GF-D8 (cell line): ENCODE data around the gene USP48.
A peak's percentile ranks its signal among the peaks of the same experiment; 100 is the strongest.
"Not testable (repeated sequence)": the region's sequence is repeated elsewhere in the genome, so short reads cannot be mapped to it uniquely, and the experiment has no call there.

ENCODE experiments used
- DNase-seq: peaks from one replicate; lab custom pipeline; 2025; lab: John Stamatoyannopoulos, UW

Gene USP48

DNA sequence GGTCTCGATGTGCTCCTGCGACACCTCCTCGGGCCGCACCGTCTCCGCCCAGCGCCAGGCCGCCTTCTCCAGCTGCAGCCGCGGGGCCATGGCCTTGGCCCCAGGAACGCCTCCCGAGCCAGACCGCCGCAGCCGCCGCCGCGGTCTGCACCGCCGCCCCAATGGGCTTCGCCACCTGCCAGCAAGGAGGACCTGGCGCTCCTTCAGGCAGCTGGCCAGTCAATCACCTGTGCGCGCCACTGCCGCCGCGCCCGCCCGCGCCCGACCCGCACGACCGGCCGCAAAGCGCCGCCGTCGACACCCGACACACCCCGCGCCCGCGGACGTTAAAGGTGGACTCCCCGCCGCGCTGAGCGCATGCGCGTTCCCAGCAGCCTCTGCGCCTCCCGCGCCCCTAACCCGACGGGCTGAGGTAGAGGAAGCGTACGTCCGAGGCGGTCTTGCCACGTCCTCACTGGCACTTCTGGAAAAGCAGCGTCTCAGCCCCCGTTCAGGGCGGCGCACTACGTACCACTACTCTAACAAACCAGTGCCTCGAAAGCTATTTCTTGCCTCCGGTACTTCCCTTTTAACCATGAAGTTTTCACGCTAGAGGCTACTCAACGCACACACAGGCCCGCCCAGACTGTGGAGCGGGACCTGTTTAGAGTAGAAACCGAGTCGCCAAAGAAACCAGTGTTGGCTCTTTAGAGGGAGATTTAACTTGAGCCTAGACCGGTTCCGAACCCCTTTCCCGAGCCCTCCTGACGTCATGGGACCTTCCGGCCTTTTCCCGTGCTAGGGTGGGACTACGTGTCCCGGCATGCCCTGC, at the start of gene USP48:
TSS of gene USP48 (minus strand) at position 282 of the 811 bp plus-strand sequence. CDS start at position 90, 192 bp downstream.
- DNase-seq: peak; percentile 87

GRCh38 chr1:21831454-21831970, 48.6 kb upstream of the USP48 start:
- DNase-seq: no peak

- DNase-seq: no peak
Observed at GRCh38 chr1:21830792-21831453, 48.0 kb upstream of the USP48 start.

DNA sequence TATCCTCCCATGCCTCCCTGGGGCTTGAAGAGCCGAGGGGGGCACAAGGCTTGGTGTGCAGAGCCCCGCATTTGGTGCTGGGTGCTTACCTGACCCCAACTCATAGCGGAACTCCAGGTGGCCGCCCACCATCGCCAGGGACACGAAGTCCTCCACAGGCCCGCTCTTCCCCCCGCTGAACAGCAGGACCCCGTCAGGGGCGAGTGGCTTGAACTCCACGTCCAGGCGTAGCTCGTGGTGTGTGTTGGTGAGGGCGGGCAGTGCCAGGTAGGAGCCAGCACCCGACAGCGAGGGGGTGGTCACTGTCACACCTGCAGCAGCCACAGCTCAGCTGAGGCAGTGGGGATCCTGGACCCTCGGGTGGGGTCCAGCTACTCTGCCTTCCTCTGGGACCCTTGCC, 46.3 kb upstream of the USP48 start:
- DNase-seq: no peak

DNA sequence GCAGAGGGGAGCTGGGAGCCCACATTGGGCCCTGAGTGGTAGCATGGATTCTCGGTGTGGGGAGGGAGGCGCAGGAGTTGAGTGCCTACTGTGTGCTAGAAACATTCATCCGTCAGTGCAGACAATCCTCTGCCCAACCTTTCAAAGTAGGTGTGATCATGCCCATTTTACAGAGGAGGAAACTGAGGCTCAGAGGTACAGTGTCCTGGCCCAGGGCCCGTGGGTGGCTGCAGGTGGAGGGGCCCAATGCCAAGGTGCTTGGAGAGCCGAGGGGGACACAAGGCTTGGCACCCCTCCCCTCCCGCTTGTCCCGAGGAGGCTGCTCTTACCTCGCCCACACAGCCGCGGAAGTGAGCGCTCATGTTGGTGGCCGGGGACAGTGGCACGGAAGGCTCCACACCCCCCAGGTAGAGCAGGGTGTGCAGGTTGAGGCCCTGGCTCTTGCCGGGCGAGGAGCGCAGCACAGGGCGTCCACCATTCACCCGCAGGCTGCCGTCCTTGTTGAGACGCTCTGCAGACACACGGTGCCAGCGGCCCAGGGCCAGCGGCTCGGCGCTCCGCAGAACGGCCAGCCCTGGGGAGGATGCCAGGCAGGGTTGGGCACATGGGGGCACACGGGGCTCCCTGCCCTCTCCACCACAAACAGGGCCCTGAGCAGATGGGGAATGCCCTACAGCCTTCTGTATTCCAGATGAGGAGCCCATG, 45.7 kb upstream of the USP48 start:
- no peak for DNase-seq

- DNase-seq: no peak
Observed at GRCh38 chr1:21828075-21828474, 45.1 kb upstream of the USP48 start.

GRCh38 chr1:21827141-21827679, 44.3 kb upstream of the USP48 start:
- DNase-seq: no peak

DNA sequence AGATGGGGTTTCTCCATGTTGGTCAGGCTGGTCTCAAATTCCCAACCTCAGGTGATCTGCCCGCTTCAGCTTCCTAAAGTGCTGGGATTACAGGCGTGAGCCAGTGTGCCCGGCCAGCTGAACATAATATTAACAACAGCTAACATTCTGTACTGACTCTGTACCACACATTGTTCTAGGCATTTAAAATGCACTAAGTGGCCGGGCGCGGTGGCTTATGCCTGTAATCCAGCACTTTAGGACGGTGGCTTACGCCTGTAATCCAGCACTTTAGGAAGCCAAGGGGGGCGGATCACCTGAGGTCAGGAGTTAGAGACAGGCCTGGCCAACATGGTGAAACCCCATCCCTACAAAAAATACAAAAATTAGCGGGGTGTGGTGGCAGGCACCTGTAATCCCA, 43.7 kb upstream of the USP48 start:
- DNase-seq: not testable (repeated sequence)

DNA sequence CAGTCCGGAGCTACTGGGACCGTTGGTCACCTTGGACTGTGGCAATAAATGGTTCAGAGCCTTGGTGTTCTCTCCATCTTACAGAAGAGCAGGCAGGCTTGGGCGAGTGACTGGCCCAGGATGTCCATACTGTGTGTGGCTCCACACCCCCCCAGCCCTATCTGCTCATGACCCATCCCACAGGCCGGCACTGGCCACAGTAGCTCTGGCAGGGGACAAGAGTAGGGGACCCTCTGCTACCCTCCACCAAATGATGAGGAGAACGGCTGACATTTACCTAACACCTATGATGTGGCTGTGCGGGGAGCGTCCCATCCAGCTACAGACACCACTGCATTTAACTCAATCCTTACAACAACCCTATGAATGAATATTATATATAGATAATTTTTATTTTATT, 42.4 kb upstream of the USP48 start:
- DNase-seq: no peak

GRCh38 chr1:21824926-21825325, 42.0 kb upstream of the USP48 start:
- no peak for DNase-seq

GRCh38 chr1:21823980-21824702, 41.2 kb upstream of the USP48 start:
- DNase-seq: no peak

GRCh38 chr1:21823206-21823979, 40.4 kb upstream of the USP48 start:
- no peak for DNase-seq

GRCh38 chr1:21822349-21822748, 39.4 kb upstream of the USP48 start:
- DNase-seq: no peak

GRCh38 chr1:21821385-21822019, 38.6 kb upstream of the USP48 start:
- DNase-seq: no peak

- no peak for DNase-seq
Observed at GRCh38 chr1:21820597-21821232, 37.8 kb upstream of the USP48 start.

- no peak for DNase-seq
Observed at GRCh38 chr1:21818656-21819055, 35.7 kb upstream of the USP48 start.

DNA sequence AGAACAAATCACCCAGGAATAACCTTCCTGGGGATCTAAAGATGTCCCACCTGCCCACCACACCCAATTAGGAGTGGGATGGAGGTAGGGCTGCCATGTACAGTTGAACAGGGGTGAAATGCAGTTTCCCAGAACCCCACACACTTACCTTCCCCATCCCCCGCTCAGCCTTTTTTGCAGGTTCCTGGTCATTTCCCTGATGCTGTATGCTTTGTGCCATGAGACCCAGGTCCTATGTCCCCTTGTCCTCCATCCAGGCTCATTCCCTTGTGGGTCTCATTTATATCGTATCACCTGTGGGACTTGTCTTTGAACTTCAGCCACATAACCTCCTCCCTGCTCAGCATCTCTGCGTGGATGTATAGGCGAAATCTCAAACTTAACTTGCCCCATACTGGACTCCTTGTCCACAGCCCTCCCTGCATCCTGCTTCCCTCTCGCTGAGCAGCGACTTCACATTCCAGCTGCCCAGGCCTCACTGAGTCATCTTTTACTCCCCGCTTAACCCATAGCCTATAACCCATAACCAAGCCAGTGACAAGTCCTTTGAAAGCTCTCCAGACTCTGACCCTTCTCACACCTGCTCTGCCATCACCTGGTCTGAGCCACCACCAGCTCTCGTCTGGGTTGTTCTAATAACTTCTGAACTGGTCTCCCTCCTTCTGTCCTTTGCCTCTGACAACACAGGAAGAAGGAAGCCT, 33.8 kb upstream of the USP48 start:
- no peak for DNase-seq

- DNase-seq: no peak
Observed at GRCh38 chr1:21815724-21816321, 32.9 kb upstream of the USP48 start.
